Upper lobe of left lung (tissue), 4 donors: ENCODE data around the gene MCOLN3.

Experiments used
- CTCF ChIP-seq, 6 experiments: fragments of 450-650 bp in 4 of 6; fragments of 200-600 bp in 2 of 6; sonication (generic) in 2 of 6; IDR thresholded peaks; one replicate each; pipeline ENCODE4 v1.5.1; 2016 to 2019; ENCODE audit warnings: antibody characterized with exemption in 6 of 6
- POLR2A ChIP-seq, 4 donors: fragments of 450-650 bp; IDR thresholded peaks; one replicate each; pipeline ENCODE4 v1.5.1; 2016 to 2017; ENCODE audit warnings: antibody characterized with exemption in 4 of 4, mild to moderate bottlenecking in 2 of 4

- no peak for TF ChIP-seq POLR2A (IDR thresholded peaks at IDR 0.05)
- no peak for TF ChIP-seq CTCF (IDR thresholded peaks at IDR 0.05)
These were observed 52.6 kb downstream of the MCOLN3 start for GRCh38 chr1:84995484-84996334.
